DOHH2 (cell line): ENCODE measurements around the gene PBOV1.

Experiments
- H3F3A ChIP-seq: fragments of 200-600 bp; sonication (generic), shearing (Covaris generic); 2 replicates; pipeline ENCODE4 v1.6.0; 2016; ENCODE audit warnings: antibody characterized with exemption, mild to moderate bottlenecking; ENCODE audit not compliant: control insufficient read depth, insufficient read depth
- H3K27ac ChIP-seq: fragments of 200-600 bp; sonication (generic); 2 replicates; pipeline ENCODE4 v1.5.1; 2014; ENCODE audit warnings: low read depth, mild to moderate bottlenecking, low read length, moderate library complexity
- H3K27me3 ChIP-seq: fragments of 200-600 bp; sonication (generic); 2 replicates; pipeline ENCODE4 v1.6.1; 2014; ENCODE audit warnings: mild to moderate bottlenecking, low read length, mixed read lengths; ENCODE audit not compliant: control insufficient read depth
- H3K36me3 ChIP-seq: fragments of 200-600 bp; sonication (generic); 2 replicates; pipeline ENCODE4 v1.6.1; 2014; ENCODE audit warnings: mild to moderate bottlenecking, low read length, moderate library complexity, mixed read lengths; ENCODE audit not compliant: control insufficient read depth
- H3K4me1 ChIP-seq: fragments of 200-600 bp; sonication (generic); 2 replicates; pipeline ENCODE4 v1.6.1; 2014; ENCODE audit warnings: mild to moderate bottlenecking, low read length, mixed read lengths; ENCODE audit not compliant: control insufficient read depth
- H3K4me2 ChIP-seq: fragments of 200-600 bp; sonication (generic); 2 replicates; pipeline ENCODE4 v1.6.0; 2014; ENCODE audit warnings: mild to moderate bottlenecking, low read length, moderate library complexity
- H3K4me3 ChIP-seq: fragments of 200-600 bp; sonication (generic); 2 replicates; pipeline ENCODE4 v1.5.1; 2014; ENCODE audit warnings: mild to moderate bottlenecking, low read length, mixed read lengths
- H3K79me2 ChIP-seq: fragments of 200-600 bp; sonication (generic); 2 replicates; pipeline ENCODE4 v1.6.1; 2014; ENCODE audit warnings: mild to moderate bottlenecking, low read length, mixed read lengths; ENCODE audit not compliant: control insufficient read depth
- H3K9me2 ChIP-seq: fragments of 200-600 bp; sonication (generic); replicated peaks from 2 replicates; pipeline ENCODE4 v1.6.1; 2014; ENCODE audit warnings: mild to moderate bottlenecking, low read length, mixed read lengths; ENCODE audit not compliant: control insufficient read depth
- H3K9me3 ChIP-seq: fragments of 200-600 bp; sonication (generic); 2 replicates; pipeline ENCODE4 v1.6.1; 2014; ENCODE audit warnings: antibody characterized with exemption, low read length, mixed read lengths; ENCODE audit not compliant: control insufficient read depth, insufficient read depth
- H4K20me1 ChIP-seq: fragments of 200-600 bp; sonication (generic); 2 replicates; pipeline ENCODE4 v1.6.0; 2014; ENCODE audit warnings: low read depth, mild to moderate bottlenecking, antibody characterized with exemption, low read length, moderate library complexity; ENCODE audit not compliant: control insufficient read depth, insufficient read depth
- EZH2phosphoT487 ChIP-seq: fragments of 200-600 bp; sonication (generic); IDR thresholded peaks from 2 replicates; pipeline ENCODE4 v1.6.1; 2017; ENCODE audit warnings: borderline replicate concordance, mild to moderate bottlenecking, antibody characterized with exemption, low read length, moderate library complexity, mixed read lengths
- TF ChIP-seq, protein P1 (sequence below): fragments of 200-600 bp; sonication (generic); IDR thresholded peaks from one replicate; pipeline ENCODE4 v1.5.1; 2014; ENCODE audit warnings: antibody characterized with exemption, mild to moderate bottlenecking, low read depth, low read length; ENCODE audit not compliant: poor library complexity, severe bottlenecking

Gene PBOV1

DNA sequence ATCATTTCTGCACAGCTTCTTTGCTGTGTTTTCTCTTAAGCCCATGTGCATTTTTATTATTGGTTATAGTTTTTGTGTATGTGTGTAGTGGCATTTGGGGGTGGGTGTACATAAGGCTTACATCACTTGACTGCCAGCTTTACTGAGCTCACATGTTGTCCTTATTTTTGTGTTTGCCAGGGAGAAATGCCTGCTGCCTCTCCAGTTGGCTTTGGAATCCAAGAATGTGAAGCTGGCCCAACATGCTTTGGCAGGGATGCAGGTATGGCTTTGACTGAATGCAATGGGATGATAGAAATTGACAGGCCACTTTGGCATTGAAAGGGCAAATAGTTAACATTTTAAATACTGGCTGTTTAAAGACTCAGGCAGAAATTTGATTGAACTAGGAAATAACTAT lies 11.4 kb downstream of the PBOV1 start:
- H3K4me2 ChIP-seq, result no peak overlapping the region
- TF ChIP-seq, protein P1, sequence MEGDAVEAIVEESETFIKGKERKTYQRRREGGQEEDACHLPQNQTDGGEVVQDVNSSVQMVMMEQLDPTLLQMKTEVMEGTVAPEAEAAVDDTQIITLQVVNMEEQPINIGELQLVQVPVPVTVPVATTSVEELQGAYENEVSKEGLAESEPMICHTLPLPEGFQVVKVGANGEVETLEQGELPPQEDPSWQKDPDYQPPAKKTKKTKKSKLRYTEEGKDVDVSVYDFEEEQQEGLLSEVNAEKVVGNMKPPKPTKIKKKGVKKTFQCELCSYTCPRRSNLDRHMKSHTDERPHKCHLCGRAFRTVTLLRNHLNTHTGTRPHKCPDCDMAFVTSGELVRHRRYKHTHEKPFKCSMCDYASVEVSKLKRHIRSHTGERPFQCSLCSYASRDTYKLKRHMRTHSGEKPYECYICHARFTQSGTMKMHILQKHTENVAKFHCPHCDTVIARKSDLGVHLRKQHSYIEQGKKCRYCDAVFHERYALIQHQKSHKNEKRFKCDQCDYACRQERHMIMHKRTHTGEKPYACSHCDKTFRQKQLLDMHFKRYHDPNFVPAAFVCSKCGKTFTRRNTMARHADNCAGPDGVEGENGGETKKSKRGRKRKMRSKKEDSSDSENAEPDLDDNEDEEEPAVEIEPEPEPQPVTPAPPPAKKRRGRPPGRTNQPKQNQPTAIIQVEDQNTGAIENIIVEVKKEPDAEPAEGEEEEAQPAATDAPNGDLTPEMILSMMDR, result no peak
- TF ChIP-seq EZH2phosphoT487, result no peak
- H3F3A ChIP-seq, result no peaks in the 10 kb centered on the region
- H3K36me3 ChIP-seq, result no peaks in the 10 kb centered on the region
- H3K4me1 ChIP-seq, result no peaks in the 10 kb centered on the region
- no peaks in the 10 kb centered on the region for H3K9me3 ChIP-seq
- H3K9me2 ChIP-seq, result no peaks in the 10 kb centered on the region
- no peaks in the 10 kb centered on the region for H3K79me2 ChIP-seq
- no peak overlapping the region for H3K27ac ChIP-seq
- no peaks in the 10 kb centered on the region for H4K20me1 ChIP-seq
- H3K27me3 ChIP-seq, result no peaks in the 10 kb centered on the region
- H3K4me3 ChIP-seq, result no peak overlapping the region

DNA sequence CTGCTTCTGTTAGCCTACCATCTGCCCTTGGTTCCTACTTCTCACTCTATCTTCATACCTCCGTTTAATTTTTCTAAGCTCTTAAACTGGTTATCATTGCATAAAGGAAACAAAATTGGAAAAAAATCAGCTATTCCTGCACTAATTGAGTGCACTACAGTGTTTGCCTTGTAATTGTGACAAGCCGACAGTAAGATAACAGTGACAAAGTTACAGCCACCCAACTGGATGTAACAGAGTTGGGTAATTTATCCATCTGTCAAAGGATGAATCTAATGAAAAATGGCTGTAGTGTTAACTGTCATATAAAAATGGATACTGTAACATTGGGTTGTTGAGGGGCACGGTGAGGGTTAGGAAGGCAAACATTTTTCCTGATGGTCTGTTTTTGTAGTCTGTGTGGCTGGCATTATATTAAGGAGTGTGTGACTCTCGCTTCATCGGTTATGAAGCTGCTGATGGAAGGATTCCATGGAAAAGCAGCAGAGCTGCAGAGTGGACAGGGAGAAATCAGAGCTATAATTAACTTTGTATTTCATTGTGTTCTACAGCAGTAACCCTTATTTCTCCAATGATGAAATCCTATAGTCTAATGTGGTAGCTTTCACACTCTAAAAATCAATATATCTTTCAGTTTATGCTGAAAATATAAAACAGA lies 12.7 kb downstream of the PBOV1 start:
- H3K36me3 ChIP-seq, result no peaks in the 10 kb centered on the region
- no peak overlapping the region for H3K4me2 ChIP-seq
- no peak overlapping the region for H3K27ac ChIP-seq
- no peaks in the 10 kb centered on the region for H3K27me3 ChIP-seq
- H3K4me3 ChIP-seq, result no peak overlapping the region
- no peaks in the 10 kb centered on the region for H3F3A ChIP-seq
- no peaks in the 10 kb centered on the region for H3K79me2 ChIP-seq
- TF ChIP-seq EZH2phosphoT487, result no peak
- TF ChIP-seq, protein P1, result no peak
- H4K20me1 ChIP-seq, result no peaks in the 10 kb centered on the region
- H3K9me2 ChIP-seq, result no peaks in the 10 kb centered on the region
- H3K4me1 ChIP-seq, result no peaks in the 10 kb centered on the region
- no peaks in the 10 kb centered on the region for H3K9me3 ChIP-seq

DNA sequence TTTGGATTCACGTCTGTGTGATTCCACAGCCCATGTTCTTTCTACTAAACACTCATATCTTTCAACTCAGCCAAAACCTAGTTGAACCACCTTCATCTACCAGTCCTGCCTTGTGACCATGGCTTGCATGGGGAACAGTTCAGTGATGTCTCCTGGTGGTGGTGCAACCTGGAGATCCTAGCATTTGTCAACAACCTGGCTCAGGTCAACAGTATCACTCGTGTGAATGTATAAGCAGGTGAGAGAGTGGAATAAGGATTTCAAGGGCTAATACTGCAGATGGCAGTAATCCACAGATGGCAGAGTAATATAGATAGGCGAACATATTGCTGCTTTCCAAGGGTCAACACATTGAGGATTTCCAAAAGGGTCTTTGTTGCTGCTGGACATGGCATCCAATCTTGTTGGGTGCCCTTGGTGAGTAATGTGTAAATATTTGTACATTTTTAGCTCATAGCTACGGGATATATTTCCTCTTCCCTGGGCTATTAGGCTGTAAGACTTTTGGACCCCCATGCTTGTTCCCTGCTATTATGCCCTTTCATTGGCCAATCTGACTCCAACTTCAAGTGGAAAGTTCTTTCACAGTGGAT lies 13.4 kb downstream of the PBOV1 start:
- TF ChIP-seq, protein P1, result no peak
- no peak for TF ChIP-seq EZH2phosphoT487
- Histone ChIP-seq H3K9me3 (no peaks in the 10 kb centered on the region), H3K27me3 (no peaks in the 10 kb centered on the region), H3F3A (no peaks in the 10 kb centered on the region), H3K79me2 (no peaks in the 10 kb centered on the region), H3K27ac (no peak overlapping the region), H3K4me3 (no peak overlapping the region), H3K36me3 (no peaks in the 10 kb centered on the region), H3K4me2 (no peak overlapping the region), H3K4me1 (no peaks in the 10 kb centered on the region), H4K20me1 (no peaks in the 10 kb centered on the region), H3K9me2 (no peaks in the 10 kb centered on the region)
